SHP77 (cell line): ENCODE data around the gene LHFPL5.

Experiments
- DNase-seq, 2 experiments: peaks; one replicate each; lab custom pipeline; 2025; lab: John Stamatoyannopoulos, UW

Gene LHFPL5

DNA sequence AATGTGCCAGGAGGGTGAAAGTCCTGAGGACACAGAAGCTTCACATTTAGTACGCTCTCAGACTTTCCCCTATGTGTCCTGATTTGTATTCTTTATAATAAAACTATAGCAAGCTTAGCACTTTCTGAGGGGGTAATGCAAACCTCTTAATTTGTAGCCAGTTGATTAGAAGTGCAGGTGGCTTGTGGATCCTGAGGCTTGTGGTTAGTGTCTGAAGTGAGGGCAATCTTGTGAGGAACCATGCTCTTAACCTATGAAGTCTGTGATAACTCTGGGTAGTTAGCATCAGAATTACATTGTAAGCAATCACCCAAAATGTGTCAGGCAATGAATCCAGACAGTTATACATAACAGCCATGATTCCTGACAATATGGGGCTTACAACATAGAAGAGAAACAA lies 51.1 kb downstream of the LHFPL5 start:
- no peak for DNase-seq

DNA sequence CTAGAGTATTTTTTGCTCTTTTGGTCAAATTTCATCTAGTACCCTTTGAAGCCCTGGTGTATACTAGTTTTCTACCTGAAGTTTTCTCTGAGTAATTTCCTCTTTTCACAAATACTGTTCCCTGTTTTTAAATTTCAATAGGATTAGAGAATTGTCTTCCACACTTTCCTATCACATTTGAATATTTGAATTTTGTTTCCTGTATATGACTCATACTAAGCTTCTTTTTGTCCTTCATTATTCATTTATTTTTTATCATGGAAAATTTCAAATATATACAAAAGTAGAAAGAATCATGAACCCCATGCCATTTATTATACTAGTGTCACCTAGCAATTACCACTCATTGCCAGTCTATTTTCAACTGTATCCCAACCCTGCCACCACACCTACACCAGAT lies 52.7 kb downstream of the LHFPL5 start:
- no peak for DNase-seq

DNA sequence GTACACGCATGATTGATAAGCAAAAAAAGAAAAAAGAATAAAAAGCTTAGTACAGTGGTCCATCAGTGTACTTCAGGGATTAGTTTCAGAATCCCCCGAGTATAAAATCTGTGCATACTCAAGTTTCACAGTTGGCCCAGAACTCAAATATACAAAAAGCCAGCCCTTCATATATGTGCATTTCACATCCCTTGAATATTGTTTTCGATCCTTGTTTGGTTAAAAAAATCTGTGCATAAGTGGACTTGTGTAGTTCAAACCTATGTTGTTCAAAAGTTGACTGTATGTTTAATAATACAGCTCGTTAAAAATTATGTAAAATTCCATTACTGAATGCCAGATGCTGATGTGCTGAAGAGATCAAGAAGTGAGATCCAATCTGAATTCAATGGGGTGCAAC lies 54.2 kb downstream of the LHFPL5 start:
- no peak for DNase-seq
